Stimulated activated CD8-positive, alpha-beta memory T cell treated with anti-CD3 and anti-CD28 coated beads, Interleukin-12 subunit alpha, Interleukin-12 subunit beta, amount 100 ng/mL, for 4 hours (primary cell): ENCODE measurements around the gene MRPS10.
"Not testable (repeated sequence)": the region's sequence is repeated elsewhere in the genome, so short reads cannot be mapped to it uniquely, and the experiment has no call there.

Source experiments
- DNase-seq: peaks from one replicate; pipeline ENCODE4 v3.0.0-alpha.2; 2020; ENCODE audit warnings: low read depth

MRPS10 gene

GRCh38 chr6:42237857-42238256, 20.2 kb upstream of the MRPS10 start:
- no peak for DNase-seq

GRCh38 chr6:42236682-42237473, 19.2 kb upstream of the MRPS10 start:
- no peak for DNase-seq

DNA sequence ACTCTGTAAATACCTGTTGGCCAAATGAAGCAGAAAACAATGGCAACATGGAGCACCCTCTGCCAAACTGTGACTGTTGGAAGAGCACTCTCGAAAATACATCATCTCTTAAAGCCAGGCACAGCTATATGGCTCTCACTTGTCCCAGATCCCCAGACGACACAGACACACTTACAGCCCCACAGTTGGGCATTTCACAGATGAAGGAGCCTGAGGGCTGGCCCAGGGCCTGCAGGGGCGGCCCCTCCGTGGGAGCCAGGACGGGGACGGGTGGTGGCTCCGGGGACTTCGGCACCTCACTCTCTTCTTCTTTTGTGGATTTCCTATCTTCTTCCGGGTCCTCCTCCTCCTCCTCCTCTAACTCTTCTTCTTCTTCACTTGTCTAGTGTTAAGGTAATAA, 18.4 kb upstream of the MRPS10 start:
- no peak for DNase-seq

DNA sequence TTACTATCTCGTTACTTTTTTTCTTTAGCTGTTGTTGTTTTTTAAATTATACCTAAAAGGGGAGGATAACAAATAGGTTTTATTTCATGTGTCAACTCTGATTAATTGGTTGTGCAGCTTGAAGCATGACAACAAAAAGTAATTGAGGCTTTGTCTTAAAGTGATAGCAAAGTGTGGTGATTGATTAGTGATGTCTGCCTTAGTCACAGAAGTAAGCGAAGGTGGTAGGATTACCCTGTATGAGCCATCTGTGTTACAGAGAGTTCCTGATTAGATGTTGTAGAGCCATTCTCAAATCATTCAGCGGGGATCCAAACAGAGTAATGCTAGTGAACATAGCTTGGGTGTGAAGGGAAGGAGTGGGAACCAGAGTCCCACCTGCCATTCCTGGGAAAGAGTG, 14.4 kb upstream of the MRPS10 start:
- no peak for DNase-seq

- no peak for DNase-seq
Measured at GRCh38 chr6:42230345-42231321, 13.0 kb upstream of the MRPS10 start.

DNA sequence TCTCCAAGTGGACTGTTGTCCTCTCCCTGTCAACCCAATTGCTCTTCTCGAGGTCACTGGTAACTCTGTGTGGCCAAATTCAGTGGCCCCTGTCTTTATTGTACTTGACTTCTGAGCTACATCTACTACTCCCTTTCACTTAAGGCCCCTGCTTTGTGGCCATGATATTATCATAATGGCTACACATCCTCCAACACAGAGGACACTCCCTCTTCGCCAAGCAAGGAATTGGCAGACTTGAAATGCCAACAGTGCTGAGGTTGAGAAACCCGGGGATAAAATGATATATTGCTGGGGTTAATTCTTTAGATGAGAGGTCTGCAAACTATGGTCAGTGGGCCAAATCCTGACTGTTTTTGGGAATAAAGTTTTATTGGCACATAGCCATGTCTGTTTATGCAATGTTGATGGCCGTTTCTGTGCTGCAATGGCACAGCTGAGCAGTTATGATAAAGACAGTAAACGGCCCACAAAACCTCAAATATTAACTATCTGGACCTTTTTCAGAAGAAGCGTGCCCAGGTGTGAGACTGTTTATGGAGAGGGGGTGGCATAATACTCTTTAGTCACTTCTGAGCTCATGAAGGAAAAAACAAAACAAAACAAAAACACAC, 12.0 kb upstream of the MRPS10 start:
- no peak for DNase-seq

DNA sequence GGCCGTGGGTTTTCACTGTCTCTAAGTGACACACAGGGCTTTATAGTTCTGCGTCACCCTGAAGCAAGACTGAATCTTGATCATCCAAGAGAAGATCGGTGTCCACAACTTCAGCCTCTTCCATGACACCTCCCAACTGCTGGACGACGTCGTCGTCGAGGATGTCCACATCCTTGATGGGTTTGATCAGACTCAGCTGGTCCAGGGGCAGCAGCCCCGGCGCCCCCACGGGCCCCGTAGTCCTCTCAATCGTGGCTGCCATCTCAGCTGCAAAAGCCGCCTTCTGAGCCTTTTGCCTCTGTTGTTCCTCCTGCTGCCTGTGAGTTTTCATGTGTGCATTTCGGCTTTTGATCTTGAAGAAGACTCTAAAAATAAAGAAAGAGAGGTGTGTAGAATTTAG, 10.6 kb upstream of the MRPS10 start:
- DNase-seq, result no peak

- DNase-seq, result no peak
Measured at GRCh38 chr6:42227173-42227850, 9.7 kb upstream of the MRPS10 start.

GRCh38 chr6:42226645-42227143, 9.0 kb upstream of the MRPS10 start:
- DNase-seq, result no peak

GRCh38 chr6:42226161-42226611, 8.5 kb upstream of the MRPS10 start:
- DNase-seq, result no peak

GRCh38 chr6:42225419-42225818, 7.8 kb upstream of the MRPS10 start:
- DNase-seq, result no peak

DNA sequence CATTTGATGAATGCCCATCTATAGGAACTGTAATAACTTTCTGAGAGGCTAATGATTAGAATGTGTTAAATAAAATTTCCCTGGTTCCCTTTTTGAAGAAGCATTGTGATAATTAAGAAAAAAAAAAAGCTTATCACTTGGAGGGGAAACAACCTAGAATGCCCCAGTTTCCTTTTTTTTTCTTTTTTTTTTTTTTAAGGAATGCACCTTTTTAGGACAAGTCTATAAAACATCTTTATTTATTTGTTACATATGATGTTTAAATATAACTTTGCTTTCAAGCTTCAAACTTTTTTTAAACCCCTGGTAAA, 7.3 kb upstream of the MRPS10 start:
- no peak for DNase-seq

DNA sequence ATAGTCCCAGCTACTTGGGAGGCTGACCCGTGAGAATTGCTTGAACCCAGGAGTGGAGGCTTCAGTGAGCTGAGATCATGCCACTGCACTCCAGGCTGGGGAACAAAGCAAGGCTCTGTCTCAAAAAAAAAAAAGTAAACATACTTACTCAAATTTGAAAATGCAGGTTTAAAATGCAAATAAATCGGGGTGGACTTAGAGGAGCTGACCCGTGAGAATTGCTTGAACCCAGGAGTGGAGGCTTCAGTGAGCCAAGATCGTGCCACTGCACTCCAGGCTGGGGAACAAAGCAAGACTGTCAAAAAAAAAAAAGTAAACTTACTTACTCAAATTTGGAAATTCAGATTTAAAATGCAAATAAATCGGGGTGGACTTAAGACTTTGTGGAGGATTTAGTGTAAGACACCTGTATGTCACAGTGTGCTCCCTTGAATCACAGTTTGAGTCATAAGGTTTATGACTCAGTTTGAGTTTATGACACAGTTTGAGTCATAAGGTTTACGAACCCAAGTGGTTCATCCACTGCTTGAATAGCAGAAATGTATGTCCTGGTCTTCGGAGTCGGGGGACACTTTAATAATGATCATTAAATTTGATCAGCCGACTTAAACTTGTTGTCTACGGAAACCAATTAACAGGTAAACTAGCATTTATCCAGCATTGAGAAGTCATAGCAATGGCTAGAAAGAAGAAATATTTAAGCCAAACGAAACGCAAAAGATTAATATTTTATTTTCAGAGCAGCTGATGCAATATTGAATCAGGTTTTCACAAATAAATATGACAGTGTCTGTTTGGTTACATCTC, 6.8 kb upstream of the MRPS10 start:
- DNase-seq, result no peak

DNA sequence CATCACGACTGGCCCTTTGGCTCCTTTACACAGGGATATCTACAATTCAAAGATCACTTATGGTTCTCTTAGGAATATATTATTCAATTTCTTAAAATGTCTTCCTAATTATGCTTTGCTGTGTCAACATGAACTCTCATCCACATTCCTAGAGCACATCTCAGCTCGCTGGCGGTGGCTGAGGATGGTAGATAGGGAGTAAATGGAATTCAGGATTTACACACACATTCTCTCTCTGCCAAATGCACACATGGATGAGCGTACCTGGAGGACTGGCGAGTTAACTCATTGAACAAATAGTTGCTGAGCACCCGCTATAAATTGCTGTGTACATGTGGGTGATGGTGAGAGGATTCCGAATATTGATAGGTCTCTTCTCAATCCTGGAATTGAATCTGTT, 4.8 kb upstream of the MRPS10 start:
- DNase-seq, result no peak

DNA sequence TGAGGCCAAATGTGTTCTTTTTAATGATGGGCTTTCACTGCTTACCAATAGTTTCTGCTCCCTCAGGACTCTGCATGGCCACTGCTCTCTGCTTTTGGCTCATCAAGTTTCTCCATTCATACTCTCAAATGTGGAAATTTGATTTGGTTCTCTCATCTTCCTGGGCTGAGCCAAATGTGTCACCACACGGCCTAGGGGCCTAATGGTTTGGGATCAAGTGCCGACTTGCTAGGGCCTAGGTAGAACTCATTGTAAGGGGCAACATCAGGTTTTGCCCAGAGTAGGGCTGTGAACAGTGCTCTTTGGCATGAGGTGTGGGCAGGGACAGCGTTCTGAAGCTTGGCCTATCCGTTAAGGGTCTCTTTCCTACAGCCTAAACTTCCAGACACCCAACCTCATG, 3.9 kb upstream of the MRPS10 start:
- no peak for DNase-seq

DNA sequence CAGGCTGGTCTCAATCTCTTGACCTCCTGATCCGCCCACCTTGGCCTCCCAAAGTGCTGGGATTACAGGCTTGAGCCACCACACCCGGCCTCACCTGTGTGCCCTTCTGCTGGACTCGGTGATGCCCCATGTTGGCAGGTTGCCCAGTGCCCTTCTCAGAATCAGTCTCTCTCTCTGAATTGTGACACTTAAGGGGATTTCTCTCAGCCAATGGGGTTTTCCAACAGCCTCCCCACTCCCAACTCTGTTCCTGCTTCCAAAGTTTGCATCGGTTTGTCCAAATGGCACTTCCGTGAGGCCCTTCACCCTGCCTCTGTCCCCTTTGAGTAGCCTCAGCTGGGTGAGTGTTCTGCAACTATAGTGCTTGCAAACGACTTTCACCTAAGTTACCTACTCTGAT, 3.1 kb upstream of the MRPS10 start:
- DNase-seq, result no peak

DNA sequence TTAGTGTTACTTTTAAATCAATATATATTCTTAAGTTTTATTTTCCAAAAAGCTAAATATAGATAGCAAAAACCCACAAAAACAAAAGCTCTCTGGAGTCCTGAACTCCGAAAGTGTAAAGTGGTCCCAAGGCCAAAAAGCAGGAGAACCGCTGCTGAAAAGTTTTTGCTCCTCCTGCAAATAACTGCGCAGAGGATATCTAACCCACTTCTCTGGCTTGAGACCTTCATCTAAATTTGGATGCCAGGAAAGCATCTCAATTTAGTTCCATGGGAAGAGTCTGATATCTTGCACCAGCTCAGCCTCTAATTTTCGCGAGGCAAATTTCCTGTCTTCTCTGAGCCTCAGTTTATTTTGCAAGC, 523 bp downstream of the MRPS10 start:
- DNase-seq, result no peak

- not testable (repeated sequence) for DNase-seq
Measured at GRCh38 chr6:42216495-42216894, 1.2 kb downstream of the MRPS10 start.

GRCh38 chr6:42212442-42212841, 5.2 kb downstream of the MRPS10 start:
- no peak for DNase-seq

DNA sequence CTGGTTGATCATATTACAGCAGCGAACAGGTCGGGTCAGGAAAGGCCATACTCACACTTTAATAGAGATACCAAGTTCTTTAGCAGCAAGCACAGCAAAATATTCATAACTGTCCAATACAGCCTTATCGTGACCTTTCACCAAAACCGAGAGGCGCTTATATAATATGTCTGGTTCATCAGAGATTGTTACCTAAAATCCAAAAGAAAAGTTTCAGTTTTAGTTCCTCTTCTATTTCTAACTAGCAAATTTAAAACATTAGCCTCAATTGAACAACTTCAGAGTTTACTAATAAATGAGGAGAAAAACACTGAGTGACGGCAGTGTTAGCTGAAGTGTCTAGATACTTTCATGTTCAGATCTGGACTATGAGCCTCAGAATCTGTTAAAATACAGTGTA, 5.9 kb downstream of the MRPS10 start:
- DNase-seq, result no peak

DNA sequence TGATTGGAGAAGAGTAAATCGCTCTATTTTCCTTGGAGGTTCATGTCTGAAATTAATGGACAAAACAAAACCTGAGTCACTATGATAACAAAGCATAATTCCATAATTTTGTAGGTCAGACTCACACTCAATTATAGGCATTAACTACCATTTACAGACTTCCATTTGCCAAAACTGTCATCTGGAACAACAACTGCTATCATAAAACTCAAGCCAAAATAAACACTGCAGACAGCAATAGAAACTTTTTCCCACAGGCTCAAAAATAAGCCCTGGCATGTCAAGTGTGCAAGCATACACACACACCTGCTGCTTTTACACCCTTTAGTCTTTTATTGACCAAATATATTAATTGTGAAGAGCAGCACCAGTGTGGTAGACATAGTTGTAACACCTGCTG, 7.1 kb downstream of the MRPS10 start:
- no peak for DNase-seq
